Type B pancreatic cell (in vitro differentiated cells): ENCODE results near the gene IL1B. TPM values are rescaled to one million over a fixed set of nuclear protein-coding genes. Genes with fewer than 3 reads are reported as not detected.

Experiments
- DNase-seq: peaks from one replicate; pipeline ENCODE4 v3.0.0; 2021; ENCODE audit warnings: mixed read lengths; ENCODE audit not compliant: unreplicated experiment; ENCODE audit errors: extremely low spot score
- H3K27ac Mint-ChIP-seq: 2 replicates; pipeline ENCODE4 v1.8.0; 2021; ENCODE audit warnings: mild to moderate bottlenecking, mixed read lengths
- H3K27me3 Mint-ChIP-seq: 2 replicates; pipeline ENCODE4 v1.8.0; 2021; ENCODE audit warnings: mixed read lengths
- H3K36me3 Mint-ChIP-seq: 2 replicates; pipeline ENCODE4 v1.8.0; 2021; ENCODE audit warnings: mixed read lengths
- H3K4me1 Mint-ChIP-seq: one replicate; pipeline ENCODE4 v1.8.0; 2021; ENCODE audit warnings: mixed read lengths; ENCODE audit not compliant: unreplicated experiment
- H3K4me3 Mint-ChIP-seq: 2 replicates; pipeline ENCODE4 v1.8.0; 2021; ENCODE audit warnings: mild to moderate bottlenecking, mixed read lengths
- H3K9me3 Mint-ChIP-seq: 2 replicates; pipeline ENCODE4 v1.8.0; 2021; ENCODE audit warnings: mixed read lengths
- CTCF ChIP-seq: fragments of 200-600 bp; sonication (generic); conservative IDR thresholded peaks from 2 replicates; pipeline ENCODE4 v1.5.0; 2021; ENCODE audit warnings: antibody characterized with exemption, mild to moderate bottlenecking
- total RNA-seq: library from RNA; stranded (reverse); gene quantifications from 2 replicates; pipeline ENCODE4 v1.2.1, GENCODE V29; 2021; ENCODE audit warnings: low replicate concordance

IL1B gene
- total RNA-seq, 1 donor from 2014 or later, result 0.46 TPM

- Mint-ChIP-seq H3K9me3 (no peaks in the 10 kb centered on the region), H3K27ac (no peak overlapping the region), H3K27me3 (peaks cover 6% of the 10 kb centered on the region), H3K4me3 (no peak overlapping the region), H3K4me1 (no peaks in the 10 kb centered on the region), H3K36me3 (no peaks in the 10 kb centered on the region)
- TF ChIP-seq CTCF, result no peak
- DNase-seq, result no peak
Observed at GRCh38 chr2:112881217-112881985, 44.8 kb upstream of the IL1B start.

- TF ChIP-seq CTCF, result no peak
- no peak overlapping the region for H3K4me3 Mint-ChIP-seq
- no peak overlapping the region for H3K27ac Mint-ChIP-seq
- no peaks in the 10 kb centered on the region for H3K4me1 Mint-ChIP-seq
- no peaks in the 10 kb centered on the region for H3K9me3 Mint-ChIP-seq
- no peaks in the 10 kb centered on the region for H3K36me3 Mint-ChIP-seq
- peaks cover 6% of the 10 kb centered on the region for H3K27me3 Mint-ChIP-seq
- DNase-seq, result no peak
Observed at GRCh38 chr2:112880696-112881095, 44.1 kb upstream of the IL1B start.

- no peaks in the 10 kb centered on the region for H3K4me1 Mint-ChIP-seq
- DNase-seq, result no peak
- no peak overlapping the region for H3K4me3 Mint-ChIP-seq
Observed at GRCh38 chr2:112880091-112880531, 43.5 kb upstream of the IL1B start.

DNA sequence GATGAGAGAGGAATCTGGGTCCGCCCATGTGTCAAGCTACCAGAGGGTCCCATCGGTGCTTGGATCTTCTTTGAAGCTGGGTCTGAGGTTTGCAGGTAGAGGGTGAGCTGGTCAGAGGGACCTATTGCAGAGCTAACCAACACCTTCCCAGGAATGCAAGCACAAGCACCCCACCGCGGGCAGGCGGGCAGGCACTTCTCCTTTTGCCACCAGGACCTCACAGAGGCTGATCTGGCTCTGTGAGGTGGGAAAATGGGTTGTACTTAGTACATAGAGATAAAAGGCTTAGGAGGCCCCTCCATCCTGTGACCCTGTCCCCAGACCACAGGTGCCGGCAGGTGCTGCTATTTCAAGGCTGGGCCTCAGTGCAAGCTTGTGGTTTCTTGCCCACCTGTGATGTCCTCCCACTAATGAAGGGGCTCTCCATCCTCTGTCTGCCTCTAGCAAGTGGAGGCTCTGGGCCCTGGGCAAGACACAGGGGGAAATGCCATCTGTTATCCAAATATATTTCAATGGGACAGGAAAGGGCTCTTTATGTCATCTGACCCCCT lies 43.0 kb upstream of the IL1B start:
- no peaks in the 10 kb centered on the region for H3K36me3 Mint-ChIP-seq
- no peaks in the 10 kb centered on the region for H3K9me3 Mint-ChIP-seq
- H3K4me3 Mint-ChIP-seq, result no peak overlapping the region
- peaks cover 6% of the 10 kb centered on the region for H3K27me3 Mint-ChIP-seq
- no peak for DNase-seq
- H3K4me1 Mint-ChIP-seq, result no peaks in the 10 kb centered on the region
- H3K27ac Mint-ChIP-seq, result no peak overlapping the region
- TF ChIP-seq CTCF, result no peak

More at GRCh38 chr2:112880091-112880531, 43.5 kb upstream of the IL1B start:
- TF ChIP-seq CTCF, result no peak
- no peaks in the 10 kb centered on the region for H3K36me3 Mint-ChIP-seq
- H3K27me3 Mint-ChIP-seq, result peaks cover 6% of the 10 kb centered on the region
- H3K9me3 Mint-ChIP-seq, result no peaks in the 10 kb centered on the region
- H3K27ac Mint-ChIP-seq, result no peak overlapping the region

- Mint-ChIP-seq H3K27ac (no peak overlapping the region), H3K27me3 (peaks cover 13% of the 10 kb centered on the region), H3K9me3 (no peaks in the 10 kb centered on the region), H3K4me3 (no peak overlapping the region), H3K36me3 (no peaks in the 10 kb centered on the region), H3K4me1 (no peaks in the 10 kb centered on the region)
- TF ChIP-seq CTCF, result no peak
- DNase-seq, result no peak
Observed at GRCh38 chr2:112877423-112877822, 40.8 kb upstream of the IL1B start.
